SK-N-SH (cell line): ENCODE data around the gene IWS1.

Source experiments
- CTCF ChIP-seq: fragments of 200-600 bp; sonication (generic); IDR thresholded peaks from 2 replicates; pipeline ENCODE4 v1.6.1; 2017; ENCODE audit warnings: antibody characterized with exemption, mild to moderate bottlenecking, moderate library complexity
- ELF1 ChIP-seq: IDR thresholded peaks from 2 replicates; pipeline ENCODE4 v1.4.0; 2012
- EP300 ChIP-seq, 2 experiments: IDR thresholded peaks; 2 replicates each; pipeline versions ENCODE4 v1.4.0 to v1.6.1; 2012; ENCODE audit warnings: borderline replicate concordance in 1 of 2, low read depth in 1 of 2, low read length in 1 of 2
- EZH2phosphoT487 ChIP-seq: fragments of 200-600 bp; sonication (generic); IDR thresholded peaks from 2 replicates; pipeline ENCODE4 v1.6.1; 2017; ENCODE audit warnings: low read depth, mixed run types, mild to moderate bottlenecking, antibody characterized with exemption, moderate library complexity, borderline replicate concordance
- FOXJ3 ChIP-seq: sonication (generic); formaldehyde crosslinking; IDR thresholded peaks from 2 replicates; pipeline ENCODE4 v1.5.1; 2020; ENCODE audit warnings: mild to moderate bottlenecking, missing genetic modification reagents
- IRF3 ChIP-seq: fragments of 150-350 bp; IDR thresholded peaks from 2 replicates; pipeline ENCODE4 v1.6.1; 2016; ENCODE audit warnings: mild to moderate bottlenecking, low read depth, low read length
- MAX ChIP-seq: IDR thresholded peaks from 2 replicates; pipeline ENCODE4 v1.4.0; 2012; ENCODE audit warnings: low read depth
- POLR2AphosphoS5 ChIP-seq: IDR thresholded peaks from 2 replicates; pipeline ENCODE4 v1.6.1; 2012; ENCODE audit warnings: low read depth, low read length
- RAD21 ChIP-seq: IDR thresholded peaks from 2 replicates; pipeline ENCODE4 v1.6.1; 2012; ENCODE audit warnings: mild to moderate bottlenecking, low read length
- RCOR1 ChIP-seq: fragments of 150-350 bp; IDR thresholded peaks from 2 replicates; pipeline ENCODE4 v1.6.1; 2017; ENCODE audit warnings: antibody characterized with exemption, low read length
- RFX5 ChIP-seq: IDR thresholded peaks from 2 replicates; pipeline ENCODE4 v1.6.1; 2012; ENCODE audit warnings: mild to moderate bottlenecking, improper control_type of control experiment, low read length
- TAF1 ChIP-seq: IDR thresholded peaks from 2 replicates; pipeline ENCODE4 v1.6.1; 2012; ENCODE audit warnings: low read depth, mild to moderate bottlenecking, low read length, moderate library complexity, borderline replicate concordance
- USF1 ChIP-seq: IDR thresholded peaks from 2 replicates; pipeline ENCODE4 v1.4.0; 2012; ENCODE audit warnings: low read depth, borderline replicate concordance
- YY1 ChIP-seq: IDR thresholded peaks from 2 replicates; pipeline ENCODE4 v1.4.0; 2012; ENCODE audit warnings: low read depth, mild to moderate bottlenecking

GRCh38 chr2:127516041-127516762, 10.1 kb downstream of the IWS1 start:
- TF ChIP-seq TAF1 = no peak
- TF ChIP-seq CTCF = no peak
- TF ChIP-seq IRF3 = no peak
- no peak for TF ChIP-seq POLR2AphosphoS5
- TF ChIP-seq EP300 (IDR thresholded peaks at IDR 0.05; ENCODE audit: borderline replicate concordance in 1 of 2, low read depth in 1 of 2, low read length in 1 of 2) = no peak
- TF ChIP-seq RAD21 = no peak
- no peak for TF ChIP-seq RFX5
- no peak for TF ChIP-seq FOXJ3 (CRISPR knock-in tag)
- TF ChIP-seq MAX = no peak
- TF ChIP-seq YY1 = no peak
- no peak for TF ChIP-seq USF1
- no peak for TF ChIP-seq EZH2phosphoT487
- TF ChIP-seq RCOR1 = no peak
- TF ChIP-seq ELF1 = no peak
